RWPE2 (cell line): Measurements from ENCODE around the gene UBR1.
"Not testable (repeated sequence)": the region's sequence is repeated elsewhere in the genome, so short reads cannot be mapped to it uniquely, and the experiment has no call there.

Experiments
- ATAC-seq: fragments of 200-7000 bp; cut with Tn5 transposase; 3 replicates; pipeline ENCODE4 v1.9.1; 2021; ENCODE audit warnings: low read depth
- DNase-seq: peaks from one replicate; pipeline ENCODE4 v3.0.0-alpha.2; 2020; ENCODE audit warnings: low spot score
- H3K27ac ChIP-seq: fragments of 450-650 bp; 2 replicates; pipeline ENCODE4 v1.5.1; 2017; ENCODE audit warnings: mild to moderate bottlenecking; ENCODE audit not compliant: poor library complexity, severe bottlenecking
- H3K27me3 ChIP-seq: fragments of 250-450 bp; sonication (Bioruptor Pico); 2 replicates; pipeline ENCODE4 v1.5.1; 2021; ENCODE audit warnings: mild to moderate bottlenecking, moderate library complexity; ENCODE audit not compliant: insufficient read depth, poor library complexity, severe bottlenecking
- H3K36me3 ChIP-seq: fragments of 250-450 bp; sonication (Bioruptor Pico); 2 replicates; pipeline ENCODE4 v1.5.1; 2020; ENCODE audit warnings: low read depth, mild to moderate bottlenecking, moderate library complexity
- H3K4me1 ChIP-seq: fragments of 250-450 bp; sonication (Bioruptor Pico); 2 replicates; pipeline ENCODE4 v1.5.1; 2021; ENCODE audit warnings: mild to moderate bottlenecking, moderate library complexity; ENCODE audit not compliant: insufficient read depth, poor library complexity, severe bottlenecking
- H3K4me3 ChIP-seq: fragments of 250-450 bp; sonication (Bioruptor Pico); 2 replicates; pipeline ENCODE4 v1.5.1; 2021; ENCODE audit warnings: mild to moderate bottlenecking, moderate library complexity; ENCODE audit not compliant: severe bottlenecking
- H3K9me3 ChIP-seq: fragments of 250-450 bp; sonication (Bioruptor Pico); 2 replicates; pipeline ENCODE4 v1.5.1; 2021; ENCODE audit warnings: mild to moderate bottlenecking, moderate library complexity; ENCODE audit not compliant: severe bottlenecking
- CTCF ChIP-seq: fragments of 450-650 bp; IDR thresholded peaks from one replicate; pipeline ENCODE4 v1.5.1; 2017; ENCODE audit warnings: mild to moderate bottlenecking, moderate library complexity; ENCODE audit not compliant: poor library complexity, severe bottlenecking

UBR1 gene

DNA sequence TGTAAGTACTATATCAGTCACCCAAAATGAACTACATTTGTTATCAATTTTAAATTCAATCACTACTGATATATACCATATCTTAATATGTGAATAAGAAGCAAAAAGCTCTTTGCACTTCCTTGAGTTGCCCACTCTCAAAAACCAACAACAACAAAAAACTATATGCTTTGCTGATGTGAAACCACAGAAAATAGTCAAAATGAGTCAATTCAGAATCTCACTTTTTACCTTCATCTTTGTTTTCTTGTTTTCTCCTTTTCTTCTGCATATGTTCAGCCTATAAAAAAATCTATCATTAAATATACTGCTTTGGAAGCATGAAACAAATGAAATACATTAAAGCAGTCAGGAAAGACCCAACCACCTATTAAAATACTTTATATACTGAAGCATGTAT, 80.7 kb downstream of the UBR1 start:
- Histone ChIP-seq H3K4me1 (no peaks in the 10 kb centered on the region), H3K27me3 (no peaks in the 10 kb centered on the region), H3K36me3 (peaks cover 96% of the 10 kb centered on the region), H3K27ac (no peak overlapping the region), H3K4me3 (no peak overlapping the region), H3K9me3 (no peaks in the 10 kb centered on the region)
- ATAC-seq (no peak), DNase-seq (no peak)
- TF ChIP-seq CTCF, result no peak

DNA sequence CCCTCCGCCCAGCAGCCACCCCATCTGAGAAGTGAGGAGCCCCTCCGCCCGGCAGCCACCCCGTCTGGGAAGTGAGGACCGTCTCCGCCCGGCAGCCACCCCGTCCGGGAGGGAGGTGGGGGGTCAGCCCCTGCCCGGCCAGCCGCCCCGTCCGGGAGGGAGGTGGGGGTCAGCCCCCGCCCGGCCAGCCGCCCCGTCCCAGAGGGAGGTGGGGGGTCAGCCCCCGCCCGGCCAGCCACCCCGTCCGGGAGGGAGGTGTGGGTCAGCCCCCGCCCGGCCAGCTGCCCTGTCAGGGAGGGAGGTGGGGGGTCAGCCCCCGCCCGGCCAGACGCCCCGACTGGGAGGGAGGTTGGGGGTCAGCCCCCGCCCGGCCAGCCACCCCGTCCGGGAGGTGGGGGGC, 91.2 kb downstream of the UBR1 start:
- H3K9me3 ChIP-seq, H3K27ac ChIP-seq, H3K4me1 ChIP-seq, ATAC-seq, DNase-seq, H3K27me3 ChIP-seq, H3K4me3 ChIP-seq: not testable (repeated sequence)
- H3K36me3 ChIP-seq, result peaks cover 61% of the 10 kb centered on the region

GRCh38 chr15:43009206-43009605, 96.6 kb downstream of the UBR1 start:
- H3K4me3 ChIP-seq, result no peak overlapping the region
- H3K4me1 ChIP-seq, result no peaks in the 10 kb centered on the region
- peaks cover 67% of the 10 kb centered on the region for H3K36me3 ChIP-seq
- TF ChIP-seq CTCF, result no peak
- no peaks in the 10 kb centered on the region for H3K9me3 ChIP-seq
- no peak overlapping the region for H3K27ac ChIP-seq
- peak; percentile 59 for DNase-seq
- no peak for ATAC-seq
- no peaks in the 10 kb centered on the region for H3K27me3 ChIP-seq

- no peaks in the 10 kb centered on the region for H3K4me1 ChIP-seq
- H3K27me3 ChIP-seq, result no peaks in the 10 kb centered on the region
- no peak for DNase-seq
- ATAC-seq, result peak; percentile 12; the same call in 1 of the 3 replicates
- H3K36me3 ChIP-seq, result peaks cover 71% of the 10 kb centered on the region
- no peak overlapping the region for H3K27ac ChIP-seq
- no peak overlapping the region for H3K4me3 ChIP-seq
- TF ChIP-seq CTCF, result no peak
- no peaks in the 10 kb centered on the region for H3K9me3 ChIP-seq
Observed at GRCh38 chr15:43008150-43008549, 97.7 kb downstream of the UBR1 start.

DNA sequence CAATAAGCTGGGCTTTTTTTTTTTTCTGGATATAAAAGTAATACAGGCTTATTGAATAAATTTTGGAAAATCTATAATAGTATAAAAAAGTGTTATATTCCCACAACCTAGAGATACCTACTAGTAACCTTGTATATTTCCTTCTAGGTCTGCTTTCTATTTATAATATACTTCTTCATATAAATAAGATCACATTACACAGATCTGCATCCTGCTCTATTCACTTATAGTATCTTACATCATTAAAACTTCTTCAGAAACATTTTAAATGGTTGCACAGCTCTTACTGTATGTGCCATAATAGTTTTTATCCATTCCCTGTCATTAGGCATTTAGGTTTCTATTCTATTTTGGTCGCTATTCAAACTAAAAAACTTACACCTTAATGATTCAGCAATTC, 98.3 kb downstream of the UBR1 start:
- no peak for ATAC-seq
- Histone ChIP-seq H3K4me1 (no peaks in the 10 kb centered on the region), H3K9me3 (no peaks in the 10 kb centered on the region), H3K4me3 (no peak overlapping the region), H3K27ac (no peak overlapping the region), H3K27me3 (no peaks in the 10 kb centered on the region), H3K36me3 (peaks cover 71% of the 10 kb centered on the region)
- DNase-seq, result no peak
- TF ChIP-seq CTCF, result no peak
